NCI-H460 (cell line): ENCODE data around the gene TRMT1L. TPM values are rescaled to one million over a fixed set of nuclear protein-coding genes. Genes with fewer than 3 reads are reported as not detected.

Source experiments
- total RNA-seq: library from RNA; depleted of rRNA; stranded (reverse); fragments of >200 nt; shearing (Covaris generic); gene quantifications from 2 replicates; pipeline ENCODE4 v1.2.3, GENCODE V29; 2014; rRNA removed

The TRMT1L gene
- total RNA-seq, 1 experiment from 2014 or later: 33.6 TPM

Other genes starting within 250 kb of the TRMT1L start
- 154 and 171 TPM in 2 replicates for gene NIBAN1, start 182.4 kb downstream of the TRMT1L start, total RNA-seq
- gene RNF2, start 111.4 kb downstream of the TRMT1L start, total RNA-seq: 14.1 and 20.0 TPM in 2 replicates
- 3.4 and 4.9 TPM in 2 replicates for gene SWT1, start 214 bp upstream of the TRMT1L start, total RNA-seq
- 56.3 and 59.5 TPM in 2 replicates for gene IVNS1ABP, start 160.3 kb upstream of the TRMT1L start, total RNA-seq